ENCODE results near the gene KDM2A.
"Not testable (repeated sequence)": the region's sequence is repeated elsewhere in the genome, so short reads cannot be mapped to it uniquely, and the experiment has no call there.

The KDM2A gene

GRCh38 chr11:67211656-67212436 is 92.8 kb downstream of the KDM2A start:
- H3K4me3 ChIP-seq (ENCODE audit: low read depth, low read length), result no peak overlapping the region
- no peak for TF ChIP-seq CTCF (IDR thresholded peaks at IDR 0.05; ENCODE audit: low read depth, low read length, missing control alignments)
- no peak for DNase-seq (ENCODE audit: low read depth)

GRCh38 chr11:67213178-67213621 is 94.1 kb downstream of the KDM2A start:
- peak; percentile 22 for DNase-seq (ENCODE audit: low read depth)
- H3K4me3 ChIP-seq (ENCODE audit: low read depth, low read length), result no peak overlapping the region
- TF ChIP-seq CTCF (IDR thresholded peaks at IDR 0.05; ENCODE audit: low read depth, low read length, missing control alignments), result no peak

GRCh38 chr11:67227726-67228125 is 108.7 kb downstream of the KDM2A start:
- H3K4me3 ChIP-seq (ENCODE audit: low read depth, low read length), result no peak overlapping the region
- no peak for DNase-seq (ENCODE audit: low read depth)

GRCh38 chr11:67230406-67230805 is 111.3 kb downstream of the KDM2A start:
- no peak overlapping the region for H3K4me3 ChIP-seq (ENCODE audit: low read depth, low read length)
- DNase-seq (ENCODE audit: low read depth), result no peak
- no peak for TF ChIP-seq CTCF (IDR thresholded peaks at IDR 0.05; ENCODE audit: low read depth, low read length, missing control alignments)

More at GRCh38 chr11:67227726-67228125, 108.7 kb downstream of the KDM2A start:
- TF ChIP-seq CTCF (IDR thresholded peaks at IDR 0.05; ENCODE audit: low read depth, low read length, missing control alignments), result no peak

- H3K4me3 ChIP-seq (ENCODE audit: low read depth, low read length), result no peak overlapping the region
- DNase-seq (ENCODE audit: low read depth), result no peak
- TF ChIP-seq CTCF (IDR thresholded peaks at IDR 0.05; ENCODE audit: low read depth, low read length, missing control alignments), result no peak
Measured at GRCh38 chr11:67230886-67231285, 111.8 kb downstream of the KDM2A start.

GRCh38 chr11:67233584-67234190 is 114.6 kb downstream of the KDM2A start:
- H3K4me3 ChIP-seq (ENCODE audit: low read depth, low read length), result no peak overlapping the region
- TF ChIP-seq CTCF (IDR thresholded peaks at IDR 0.05; ENCODE audit: low read depth, low read length, missing control alignments), result no peak
- DNase-seq (ENCODE audit: low read depth), result no peak

- not testable (repeated sequence) for DNase-seq (ENCODE audit: low read depth)
Measured at GRCh38 chr11:67234571-67234970, 115.5 kb downstream of the KDM2A start.

More at GRCh38 chr11:67234571-67234970, 115.5 kb downstream of the KDM2A start:
- H3K4me3 ChIP-seq (ENCODE audit: low read depth, low read length), result not testable (repeated sequence)

Measured in GM12864 (cell line).